ENCODE data around the gene TXN2. TPM values are rescaled to one million over a fixed set of nuclear protein-coding genes. Genes with fewer than 3 reads are reported as not detected.
"Not testable (repeated sequence)": the region's sequence is repeated elsewhere in the genome, so short reads cannot be mapped to it uniquely, and the experiment has no call there.

TXN2 gene
- total RNA-seq, 3 donors from 2014 or later: 108 to 114 (median 113) TPM

- no peaks in the 10 kb centered on the region for H3K36me3 Mint-ChIP-seq (ENCODE audit: insufficient read depth)
- no peaks in the 10 kb centered on the region for H3K9me3 Mint-ChIP-seq
- ATAC-seq (peak in 1 of 2 donors; percentile 13), DNase-seq (no peak)
- H3K4me3 Mint-ChIP-seq: no peak overlapping the region
- peaks cover 39% of the 10 kb centered on the region for H3K4me1 Mint-ChIP-seq (ENCODE audit: low read depth)
- no peaks in the 10 kb centered on the region for H3K27me3 Mint-ChIP-seq (ENCODE audit: low read depth)
Observed at GRCh38 chr22:36439481-36440271, 41.8 kb downstream of the TXN2 start.

GRCh38 chr22:36435516-36436415 lies 45.7 kb downstream of the TXN2 start:
- H3K27me3 Mint-ChIP-seq (ENCODE audit: low read depth): no peaks in the 10 kb centered on the region
- H3K36me3 Mint-ChIP-seq (ENCODE audit: insufficient read depth): no peaks in the 10 kb centered on the region
- peak; percentile 69 for DNase-seq
- ATAC-seq: peak; percentile 88 to 93
- peaks cover 34% of the 10 kb centered on the region for H3K4me1 Mint-ChIP-seq (ENCODE audit: low read depth)
- peak overlapping the region; percentile 53 for H3K4me3 Mint-ChIP-seq
- no peaks in the 10 kb centered on the region for H3K9me3 Mint-ChIP-seq

- Mint-ChIP-seq H3K36me3 (ENCODE audit: insufficient read depth) (no peaks in the 10 kb centered on the region), H3K27me3 (ENCODE audit: low read depth) (no peaks in the 10 kb centered on the region), H3K4me3 (no peak overlapping the region), H3K4me1 (ENCODE audit: low read depth) (peaks cover 22% of the 10 kb centered on the region), H3K9me3 (no peaks in the 10 kb centered on the region)
- DNase-seq: no peak
- no peak for ATAC-seq
Observed at GRCh38 chr22:36433318-36434231, 47.9 kb downstream of the TXN2 start.

- H3K36me3 Mint-ChIP-seq (ENCODE audit: insufficient read depth): no peaks in the 10 kb centered on the region
Observed at GRCh38 chr22:36432592-36433317, 48.7 kb downstream of the TXN2 start.

GRCh38 chr22:36431977-36432376 lies 49.5 kb downstream of the TXN2 start:
- ATAC-seq (no peak), DNase-seq (no peak)
- no peaks in the 10 kb centered on the region for H3K9me3 Mint-ChIP-seq
- no peak overlapping the region for H3K4me3 Mint-ChIP-seq
- no peaks in the 10 kb centered on the region for H3K36me3 Mint-ChIP-seq (ENCODE audit: insufficient read depth)
- no peaks in the 10 kb centered on the region for H3K27me3 Mint-ChIP-seq (ENCODE audit: low read depth)
- peaks cover 22% of the 10 kb centered on the region for H3K4me1 Mint-ChIP-seq (ENCODE audit: low read depth)

More at GRCh38 chr22:36432592-36433317, 48.7 kb downstream of the TXN2 start:
- Mint-ChIP-seq H3K4me3 (no peak overlapping the region), H3K27me3 (ENCODE audit: low read depth) (no peaks in the 10 kb centered on the region), H3K9me3 (no peaks in the 10 kb centered on the region), H3K4me1 (ENCODE audit: low read depth) (peaks cover 22% of the 10 kb centered on the region)
- ATAC-seq (no peak), DNase-seq (no peak)

- Mint-ChIP-seq H3K27me3 (ENCODE audit: low read depth) (no peaks in the 10 kb centered on the region), H3K4me1 (ENCODE audit: low read depth) (peaks cover 18% of the 10 kb centered on the region), H3K4me3 (no peak overlapping the region), H3K9me3 (no peaks in the 10 kb centered on the region), H3K36me3 (ENCODE audit: insufficient read depth) (no peaks in the 10 kb centered on the region)
- DNase-seq: no peak
- ATAC-seq: no peak
Observed at GRCh38 chr22:36430863-36431262, 50.6 kb downstream of the TXN2 start.

- H3K9me3 Mint-ChIP-seq; ATAC-seq; H3K4me3 Mint-ChIP-seq; H3K27me3 Mint-ChIP-seq (ENCODE audit: low read depth); DNase-seq; H3K36me3 Mint-ChIP-seq (ENCODE audit: insufficient read depth): not testable (repeated sequence)
- peaks cover 13% of the 10 kb centered on the region for H3K4me1 Mint-ChIP-seq (ENCODE audit: low read depth)
Observed at GRCh38 chr22:36427952-36428351, 53.5 kb downstream of the TXN2 start.

GRCh38 chr22:36425977-36426523 lies 55.4 kb downstream of the TXN2 start:
- ATAC-seq: peak; percentile 73 to 76
- H3K9me3 Mint-ChIP-seq: no peaks in the 10 kb centered on the region
- H3K27me3 Mint-ChIP-seq (ENCODE audit: low read depth): no peaks in the 10 kb centered on the region
- no peak for DNase-seq
- H3K4me3 Mint-ChIP-seq: no peak overlapping the region
- H3K36me3 Mint-ChIP-seq (ENCODE audit: insufficient read depth): no peaks in the 10 kb centered on the region
- H3K4me1 Mint-ChIP-seq (ENCODE audit: low read depth): peaks cover 13% of the 10 kb centered on the region

DNA sequence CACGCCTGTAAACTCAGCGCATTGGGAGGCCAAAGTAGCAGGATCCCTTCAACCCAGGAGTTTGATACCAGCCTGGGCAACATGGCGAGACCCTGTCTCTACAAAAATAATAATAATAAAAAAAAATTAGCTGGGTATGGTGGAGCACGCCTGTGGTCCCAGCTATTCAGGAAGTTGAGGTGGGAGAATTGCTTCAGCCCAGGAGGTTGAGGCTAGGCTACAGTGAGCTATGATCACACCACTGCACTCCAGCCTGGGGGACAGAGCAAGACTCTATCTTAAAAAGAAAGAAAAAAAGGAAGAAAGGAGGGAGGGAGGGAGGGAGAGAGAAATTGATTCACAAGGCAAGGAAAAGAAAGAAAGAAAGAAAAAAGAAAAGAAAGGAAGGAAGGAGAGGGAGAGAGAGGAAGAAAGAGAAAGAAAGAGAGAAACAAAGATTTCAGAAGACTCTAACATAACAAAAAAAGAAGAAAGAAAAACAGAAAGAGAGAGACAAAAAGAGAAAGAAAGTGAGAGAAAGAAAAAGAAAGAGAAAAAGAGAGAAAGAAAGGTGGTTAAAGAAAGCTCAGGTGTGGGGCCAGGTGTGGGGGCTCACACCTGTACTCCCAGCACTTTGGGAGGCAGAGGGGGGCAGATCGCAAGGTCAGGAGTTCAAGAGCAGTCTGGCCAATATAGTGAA lies 56.4 kb downstream of the TXN2 start:
- Mint-ChIP-seq H3K4me1 (ENCODE audit: low read depth) (peaks cover 13% of the 10 kb centered on the region), H3K4me3 (no peak overlapping the region), H3K9me3 (no peaks in the 10 kb centered on the region), H3K36me3 (ENCODE audit: insufficient read depth) (no peaks in the 10 kb centered on the region), H3K27me3 (ENCODE audit: low read depth) (no peaks in the 10 kb centered on the region)
- ATAC-seq (no peak), DNase-seq (no peak)

DNA sequence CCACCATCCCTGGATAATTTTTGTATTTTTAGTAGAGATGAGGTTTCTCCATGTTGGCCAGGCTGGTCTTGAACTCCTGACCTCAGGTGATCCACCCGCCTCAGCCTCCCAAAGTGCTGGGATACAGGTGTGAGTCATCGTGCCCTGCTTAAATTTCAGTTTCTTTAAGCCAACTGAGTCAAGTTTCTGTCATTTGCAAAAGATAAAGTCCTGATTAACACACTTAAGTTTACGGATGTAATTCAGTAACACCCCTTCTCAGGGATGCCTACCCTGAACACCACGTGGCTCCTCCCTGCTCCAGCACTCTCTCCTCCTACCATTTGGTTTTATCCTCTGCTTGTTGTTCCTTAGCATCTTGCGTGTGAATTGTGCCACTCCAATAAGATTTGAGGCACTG lies 57.0 kb downstream of the TXN2 start:
- peak in 1 of 2 donors; percentile 41 for ATAC-seq
- not testable (repeated sequence) for H3K9me3 Mint-ChIP-seq; H3K36me3 Mint-ChIP-seq (ENCODE audit: insufficient read depth); H3K27me3 Mint-ChIP-seq (ENCODE audit: low read depth); DNase-seq; H3K4me3 Mint-ChIP-seq
- peaks cover 15% of the 10 kb centered on the region for H3K4me1 Mint-ChIP-seq (ENCODE audit: low read depth)

DNA sequence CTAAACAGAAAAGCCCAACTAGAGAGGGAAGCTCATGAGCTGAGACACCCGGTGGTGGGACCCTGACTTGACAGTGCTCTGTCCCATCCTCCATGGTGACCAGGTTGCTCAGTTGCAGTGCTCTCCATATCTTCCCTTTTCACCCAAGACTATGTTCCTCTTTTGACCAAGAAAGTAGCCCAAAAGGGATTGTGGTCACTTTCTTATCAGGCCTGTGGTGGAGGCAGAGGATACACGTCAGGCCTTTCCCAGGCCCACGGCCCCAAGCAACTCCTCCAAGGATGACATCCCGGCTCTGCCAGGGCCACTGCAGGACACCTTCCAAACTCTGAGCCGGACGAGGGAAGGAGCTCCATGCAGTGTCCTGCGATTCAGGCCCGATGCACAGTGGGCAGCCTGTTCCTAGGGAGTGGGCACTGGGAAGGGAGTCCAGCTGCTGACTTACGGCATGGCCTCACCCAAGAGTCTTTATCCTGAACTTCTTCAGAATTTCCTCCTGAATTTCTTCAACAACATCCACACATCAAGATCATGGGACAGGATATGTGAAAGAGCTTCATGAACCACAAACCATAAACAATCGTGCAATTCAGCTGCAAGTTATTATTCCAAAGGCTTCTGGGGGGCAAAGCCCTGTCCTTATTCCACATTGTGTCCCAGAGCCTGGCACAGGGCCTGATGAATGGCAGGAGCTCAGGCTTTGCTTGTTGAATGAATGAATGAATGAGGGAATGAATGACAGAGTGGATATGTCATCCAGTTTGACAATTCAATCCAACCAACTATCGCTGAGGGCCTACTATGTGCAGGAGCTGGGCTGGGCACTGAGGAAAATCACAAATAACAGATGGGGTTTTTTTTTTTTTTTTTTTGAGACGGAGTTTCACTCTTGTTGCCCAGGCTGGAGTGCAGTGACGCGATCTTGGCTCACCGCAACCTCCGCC lies 57.7 kb downstream of the TXN2 start:
- ATAC-seq (no peak), DNase-seq (no peak)
- Mint-ChIP-seq H3K4me1 (ENCODE audit: low read depth) (peaks cover 19% of the 10 kb centered on the region), H3K9me3 (no peaks in the 10 kb centered on the region), H3K27me3 (ENCODE audit: low read depth) (no peaks in the 10 kb centered on the region), H3K36me3 (ENCODE audit: insufficient read depth) (no peaks in the 10 kb centered on the region), H3K4me3 (no peak overlapping the region)
